Hepatocyte (in vitro differentiated cells): ENCODE data around the gene NOL3.

ENCODE experiments used
- EZH2 ChIP-seq: fragments of 200-600 bp; sonication (generic); IDR thresholded peaks from 2 replicates; pipeline ENCODE4 v1.6.1; 2016; ENCODE audit warnings: antibody characterized with exemption, mild to moderate bottlenecking, borderline replicate concordance
- EZH2phosphoT487 ChIP-seq: fragments of 200-600 bp; sonication (generic); IDR thresholded peaks from one replicate; pipeline ENCODE4 v1.6.1; 2018; ENCODE audit warnings: antibody characterized with exemption, mild to moderate bottlenecking, low read depth, moderate library complexity; ENCODE audit not compliant: unreplicated experiment, severe bottlenecking
- TF ChIP-seq, protein P1 (sequence below): fragments of 200-600 bp; sonication (generic); IDR thresholded peaks from 2 replicates; pipeline ENCODE4 v1.5.1; 2016; ENCODE audit warnings: antibody characterized with exemption, mild to moderate bottlenecking; ENCODE audit not compliant: poor library complexity

GRCh38 chr16:67186550-67186950 lies 16.2 kb downstream of the NOL3 start:
- TF ChIP-seq, protein P1, sequence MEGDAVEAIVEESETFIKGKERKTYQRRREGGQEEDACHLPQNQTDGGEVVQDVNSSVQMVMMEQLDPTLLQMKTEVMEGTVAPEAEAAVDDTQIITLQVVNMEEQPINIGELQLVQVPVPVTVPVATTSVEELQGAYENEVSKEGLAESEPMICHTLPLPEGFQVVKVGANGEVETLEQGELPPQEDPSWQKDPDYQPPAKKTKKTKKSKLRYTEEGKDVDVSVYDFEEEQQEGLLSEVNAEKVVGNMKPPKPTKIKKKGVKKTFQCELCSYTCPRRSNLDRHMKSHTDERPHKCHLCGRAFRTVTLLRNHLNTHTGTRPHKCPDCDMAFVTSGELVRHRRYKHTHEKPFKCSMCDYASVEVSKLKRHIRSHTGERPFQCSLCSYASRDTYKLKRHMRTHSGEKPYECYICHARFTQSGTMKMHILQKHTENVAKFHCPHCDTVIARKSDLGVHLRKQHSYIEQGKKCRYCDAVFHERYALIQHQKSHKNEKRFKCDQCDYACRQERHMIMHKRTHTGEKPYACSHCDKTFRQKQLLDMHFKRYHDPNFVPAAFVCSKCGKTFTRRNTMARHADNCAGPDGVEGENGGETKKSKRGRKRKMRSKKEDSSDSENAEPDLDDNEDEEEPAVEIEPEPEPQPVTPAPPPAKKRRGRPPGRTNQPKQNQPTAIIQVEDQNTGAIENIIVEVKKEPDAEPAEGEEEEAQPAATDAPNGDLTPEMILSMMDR, result no peak
- TF ChIP-seq EZH2phosphoT487 (no peak), EZH2 (no peak)
